Measurements from ENCODE around the gene PLPPR3.

PLPPR3 gene, protein sequence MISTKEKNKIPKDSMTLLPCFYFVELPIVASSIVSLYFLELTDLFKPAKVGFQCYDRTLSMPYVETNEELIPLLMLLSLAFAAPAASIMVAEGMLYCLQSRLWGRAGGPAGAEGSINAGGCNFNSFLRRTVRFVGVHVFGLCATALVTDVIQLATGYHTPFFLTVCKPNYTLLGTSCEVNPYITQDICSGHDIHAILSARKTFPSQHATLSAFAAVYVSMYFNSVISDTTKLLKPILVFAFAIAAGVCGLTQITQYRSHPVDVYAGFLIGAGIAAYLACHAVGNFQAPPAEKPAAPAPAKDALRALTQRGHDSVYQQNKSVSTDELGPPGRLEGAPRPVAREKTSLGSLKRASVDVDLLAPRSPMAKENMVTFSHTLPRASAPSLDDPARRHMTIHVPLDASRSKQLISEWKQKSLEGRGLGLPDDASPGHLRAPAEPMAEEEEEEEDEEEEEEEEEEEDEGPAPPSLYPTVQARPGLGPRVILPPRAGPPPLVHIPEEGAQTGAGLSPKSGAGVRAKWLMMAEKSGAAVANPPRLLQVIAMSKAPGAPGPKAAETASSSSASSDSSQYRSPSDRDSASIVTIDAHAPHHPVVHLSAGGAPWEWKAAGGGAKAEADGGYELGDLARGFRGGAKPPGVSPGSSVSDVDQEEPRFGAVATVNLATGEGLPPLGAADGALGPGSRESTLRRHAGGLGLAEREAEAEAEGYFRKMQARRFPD

DNA sequence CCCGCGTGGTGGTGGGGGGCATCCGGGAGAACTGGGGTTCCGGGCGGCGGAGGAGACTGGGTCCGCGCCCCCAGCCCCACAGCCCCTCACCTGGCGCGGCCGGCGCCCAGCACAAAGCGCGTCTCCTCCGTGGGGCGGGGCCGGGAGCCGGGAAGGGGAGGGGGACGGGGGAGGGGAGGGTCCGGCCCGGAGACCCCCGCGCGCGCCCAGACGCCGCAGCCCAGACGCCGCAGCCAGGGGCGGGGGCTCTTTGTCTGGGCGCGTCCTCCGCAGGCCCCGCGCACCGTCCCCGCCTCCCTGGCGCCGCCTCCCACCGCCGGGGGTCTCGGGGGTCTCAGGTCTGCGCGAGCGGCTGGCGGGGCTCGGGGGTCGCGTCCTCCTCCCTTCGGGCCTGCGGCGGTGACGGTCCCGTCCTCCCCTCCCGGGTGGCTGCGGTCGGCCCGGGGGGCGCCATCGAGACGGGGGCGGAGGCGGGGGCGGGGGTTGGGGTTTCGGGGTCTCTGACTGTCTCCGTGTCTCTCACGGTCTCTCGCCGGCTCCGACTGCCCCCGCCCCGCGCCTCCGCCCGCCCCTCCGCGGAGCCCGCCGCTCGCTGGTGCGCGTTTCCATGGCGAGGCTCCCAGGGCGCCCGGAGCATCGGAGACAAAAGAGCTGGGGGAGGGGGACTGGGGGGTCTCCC, at the start of gene PLPPR3:
TSS of gene PLPPR3 (minus strand) at position 131 of the 679 bp plus-strand sequence. CDS start 396 bp downstream, outside the sequence.
- DNase-seq (ENCODE audit: low spot score), result peak; percentile 76

GRCh38 chr19:870963-871401, 49.2 kb upstream of the PLPPR3 start:
- peak; percentile 87 for DNase-seq (ENCODE audit: low spot score)

GRCh38 chr19:870314-870713, 48.6 kb upstream of the PLPPR3 start:
- DNase-seq (ENCODE audit: low spot score), result no peak

GRCh38 chr19:869245-870177, 47.8 kb upstream of the PLPPR3 start:
- DNase-seq (ENCODE audit: low spot score), result no peak

GRCh38 chr19:868458-869244, 46.9 kb upstream of the PLPPR3 start:
- no peak for DNase-seq (ENCODE audit: low spot score)

GRCh38 chr19:867855-868457, 46.2 kb upstream of the PLPPR3 start:
- DNase-seq (ENCODE audit: low spot score), result no peak

DNA sequence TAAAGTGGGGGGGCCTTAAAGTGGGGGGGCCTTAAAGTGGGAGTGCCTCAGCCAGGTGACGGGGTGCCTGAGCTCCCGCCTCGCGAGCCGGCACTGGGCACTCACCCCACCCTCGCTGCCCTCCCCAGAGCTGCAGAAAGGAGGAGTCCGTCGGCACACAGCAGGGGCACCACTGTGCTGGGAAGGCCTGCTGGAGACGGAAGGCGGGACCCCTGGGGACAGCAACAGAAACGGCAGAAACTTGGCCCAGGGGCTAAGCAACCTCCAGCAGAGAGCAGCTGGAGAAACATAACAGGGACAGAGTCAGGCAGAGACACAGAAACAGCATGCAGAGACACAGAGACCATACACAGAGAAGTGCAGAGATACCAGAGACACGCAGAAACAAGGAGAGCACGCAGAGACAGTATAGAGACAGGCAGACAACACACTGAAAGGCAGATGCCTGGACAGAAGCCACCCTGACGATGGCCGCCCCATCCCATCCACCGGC, 45.6 kb upstream of the PLPPR3 start:
- DNase-seq (ENCODE audit: low spot score), result no peak

DNA sequence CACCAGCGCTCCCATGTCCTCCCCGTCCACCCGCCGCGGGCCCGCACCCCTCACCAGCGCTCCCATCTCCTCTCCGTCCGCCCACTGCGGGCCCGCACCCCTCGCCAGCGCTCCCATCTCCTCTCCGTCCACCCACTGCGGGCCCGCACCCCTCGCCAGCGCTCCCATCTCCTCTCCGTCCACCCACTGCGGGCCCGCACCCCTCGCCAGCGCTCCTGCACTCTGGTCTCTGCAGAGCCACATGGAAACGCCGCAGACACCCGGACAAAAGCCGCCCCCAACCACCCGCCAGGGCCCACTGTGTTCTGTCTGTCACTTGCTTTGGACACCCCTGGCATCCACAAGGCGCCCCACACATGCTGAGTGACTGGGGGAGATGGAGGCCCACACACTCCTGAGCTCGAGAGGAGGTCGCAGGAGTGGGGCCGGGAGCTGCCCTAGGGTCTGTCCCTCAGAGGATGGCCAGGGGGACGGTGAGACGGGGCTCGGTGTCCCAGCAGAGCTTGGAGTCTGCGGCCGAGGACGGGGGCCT, 45.1 kb upstream of the PLPPR3 start:
- no peak for DNase-seq (ENCODE audit: low spot score)

GRCh38 chr19:863315-863620, 41.5 kb upstream of the PLPPR3 start:
- no peak for DNase-seq (ENCODE audit: low spot score)

DNA sequence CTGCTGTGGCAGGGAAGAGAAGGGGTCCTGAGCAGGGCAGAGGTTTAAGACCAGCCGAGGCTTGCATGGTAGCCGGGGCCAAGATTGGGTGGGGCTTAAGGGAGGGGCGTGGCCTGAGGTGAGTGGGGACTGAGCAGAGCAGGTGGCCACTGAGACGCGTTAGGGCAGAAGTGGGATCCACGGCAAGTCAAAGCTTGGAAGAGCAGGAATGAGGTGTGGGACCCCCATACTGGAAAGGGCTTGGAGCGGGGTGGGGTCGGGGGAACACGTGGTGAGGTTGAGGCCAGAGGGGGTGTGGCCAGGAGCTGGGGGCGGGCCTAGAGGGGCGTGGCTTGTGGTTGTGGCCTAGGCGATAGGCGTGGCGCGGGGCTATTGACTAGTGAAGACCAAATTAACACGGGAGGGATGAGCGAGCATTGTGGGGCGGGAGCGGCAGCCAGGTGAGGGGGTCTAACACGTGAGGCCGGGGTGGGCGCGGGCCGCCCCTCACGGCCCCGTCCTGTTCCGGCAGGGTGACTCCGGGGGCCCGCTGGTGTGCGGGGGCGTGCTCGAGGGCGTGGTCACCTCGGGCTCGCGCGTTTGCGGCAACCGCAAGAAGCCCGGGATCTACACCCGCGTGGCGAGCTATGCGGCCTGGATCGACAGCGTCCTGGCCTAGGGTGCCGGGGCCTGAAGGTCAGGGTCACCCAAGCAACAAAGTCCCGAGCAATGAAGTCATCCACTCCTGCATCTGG, 41.0 kb upstream of the PLPPR3 start:
- DNase-seq (ENCODE audit: low spot score), result no peak

GRCh38 chr19:861756-862580, 40.2 kb upstream of the PLPPR3 start:
- peak; percentile 82 for DNase-seq (ENCODE audit: low spot score)

DNA sequence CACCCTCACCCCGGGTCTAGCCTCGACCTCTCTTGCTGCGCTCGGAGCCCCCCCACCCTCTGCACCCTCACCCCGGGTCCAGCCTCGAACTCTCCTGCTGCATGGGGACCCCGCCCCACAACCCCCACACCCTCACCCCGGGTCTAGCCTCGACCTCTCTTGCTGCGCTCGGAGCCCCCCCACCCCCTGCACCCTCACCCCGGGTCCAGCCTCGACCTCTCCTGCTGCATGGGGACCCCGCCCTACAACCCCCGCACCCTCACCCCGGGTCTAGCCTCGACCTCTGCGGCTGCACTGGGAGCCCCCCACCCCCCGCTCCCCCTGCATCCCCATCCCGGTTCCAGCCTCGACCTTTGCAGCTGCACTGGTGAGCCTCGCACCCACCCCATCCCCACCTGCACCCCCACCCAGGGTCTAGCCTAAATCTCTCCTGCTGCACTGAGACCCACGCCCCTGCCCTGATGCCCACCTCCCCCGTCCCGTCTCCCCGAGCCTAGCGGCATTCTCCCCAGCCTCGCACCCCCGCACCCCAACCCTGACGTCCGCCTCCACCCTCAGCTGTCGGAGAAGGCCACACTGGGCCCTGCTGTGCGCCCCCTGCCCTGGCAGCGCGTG, 39.5 kb upstream of the PLPPR3 start:
- no peak for DNase-seq (ENCODE audit: low spot score)

- no peak for DNase-seq (ENCODE audit: low spot score)
Measured at GRCh38 chr19:858868-859843, 37.4 kb upstream of the PLPPR3 start, which contains the start of gene CFD. Gene CFD (plus strand): TSS chr19:859664. CDS start chr19:859690, 26 bp downstream.

- no peak for DNase-seq (ENCODE audit: low spot score)
Measured at GRCh38 chr19:858284-858683, 36.5 kb upstream of the PLPPR3 start.

GRCh38 chr19:855566-856120, 33.9 kb upstream of the PLPPR3 start:
- no peak for DNase-seq (ENCODE audit: low spot score)

DNA sequence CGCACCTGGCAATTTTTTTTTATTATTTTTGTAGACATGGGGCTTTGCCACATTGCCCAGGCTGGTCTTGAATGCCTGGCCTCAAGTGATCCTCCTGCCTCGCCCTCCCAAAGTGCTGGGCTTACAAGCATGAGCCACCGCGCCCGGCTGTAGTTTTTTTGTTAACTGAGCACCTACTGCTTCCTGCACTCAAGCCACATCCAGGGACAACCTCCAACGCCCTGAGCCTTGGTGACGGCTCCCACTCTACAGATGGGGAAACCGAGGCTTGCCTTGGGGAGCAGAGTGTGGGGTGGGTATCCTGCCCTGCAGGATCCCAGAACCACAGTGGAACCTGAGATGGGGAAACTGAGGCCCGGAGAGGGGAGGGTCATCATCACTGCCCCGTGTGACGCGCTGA, 33.4 kb upstream of the PLPPR3 start:
- no peak for DNase-seq (ENCODE audit: low spot score)

All from D341Med (cell line).